NCI-H524 treated with DMSO at 0.1 percent for 48 hours (cell line): ENCODE results near the gene PHF8.

ENCODE experiments used
- DNase-seq: peaks from one replicate; lab custom pipeline; 2025; lab: John Stamatoyannopoulos, UW

Gene PHF8

DNA sequence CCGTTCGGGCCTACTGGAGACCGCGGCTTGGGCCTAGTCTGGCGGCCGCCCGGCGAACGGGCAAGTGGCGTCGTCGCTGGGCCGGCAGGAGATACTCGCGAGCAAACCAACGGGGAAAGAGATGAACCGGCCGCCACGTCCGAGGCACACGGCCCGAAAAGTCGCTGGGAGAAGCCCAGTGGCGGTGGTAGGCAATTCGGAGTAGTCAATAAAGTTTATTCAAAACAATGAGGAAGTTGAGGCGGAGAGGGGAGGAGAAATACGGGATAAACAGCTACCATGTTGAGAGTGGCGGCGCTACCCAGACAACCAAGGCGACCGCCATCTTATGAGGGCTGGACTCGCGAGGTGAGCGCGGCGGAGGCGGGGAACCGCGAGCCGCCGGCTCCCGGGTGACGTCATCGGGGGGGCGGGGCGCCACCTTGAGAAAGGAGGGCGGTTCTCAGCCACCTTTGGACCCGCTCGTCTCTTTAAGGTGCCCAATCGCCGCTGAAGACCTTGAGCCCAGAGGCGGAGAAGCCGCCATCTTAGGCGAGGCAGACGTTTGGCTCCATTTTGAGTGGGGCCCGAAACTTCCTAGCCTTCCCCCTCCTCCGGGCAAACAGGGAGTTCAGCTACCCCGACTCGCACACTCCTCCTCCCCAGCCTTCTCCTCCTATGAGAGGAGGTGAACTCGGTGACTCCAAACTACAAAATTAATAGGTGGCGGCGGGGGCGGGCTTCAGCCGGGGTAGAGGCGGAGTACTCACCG lies at the start of gene PHF8:
PHF8 (minus strand) TSS at position 348 of the 751 bp plus-strand sequence. CDS start 1,745 bp downstream, outside the sequence.
- DNase-seq = peak; percentile 88

DNA sequence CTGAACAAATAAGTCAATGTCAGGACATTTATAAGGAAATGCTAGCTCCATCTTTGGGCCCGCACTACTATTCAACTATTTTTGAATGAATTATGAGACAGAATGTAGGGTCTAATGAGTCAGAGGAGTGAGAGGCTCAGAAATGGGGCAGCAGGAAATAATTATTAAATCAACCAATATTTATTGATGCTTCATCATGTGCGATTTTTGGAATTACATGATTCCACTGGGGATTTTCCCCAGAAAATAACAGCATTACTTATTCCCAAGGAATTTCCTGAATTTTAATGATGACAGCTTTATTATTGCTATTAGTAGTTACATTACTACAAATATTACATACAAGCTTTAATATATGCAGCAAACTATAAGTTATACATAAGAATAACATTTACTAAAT lies 49.3 kb upstream of the PHF8 start:
- no peak for DNase-seq

DNA sequence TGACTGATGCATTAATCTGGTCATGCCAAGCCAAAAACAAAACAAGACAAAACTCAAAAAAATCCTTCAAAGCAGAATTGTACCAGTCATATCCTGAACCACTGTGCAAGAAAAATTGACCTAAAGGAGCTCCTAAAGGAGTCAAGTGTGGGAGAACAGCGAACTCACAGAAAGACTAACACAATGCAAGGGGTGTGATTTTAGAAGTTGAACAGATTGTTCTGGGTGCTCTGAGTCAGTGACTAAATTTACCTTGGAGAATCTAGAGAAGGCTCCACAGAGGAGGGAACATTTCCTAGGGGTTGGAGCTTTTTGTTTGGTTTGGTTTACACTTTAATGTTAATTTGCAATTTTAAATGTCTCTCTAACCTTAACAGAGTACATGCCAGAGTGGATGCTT lies 48.9 kb upstream of the PHF8 start:
- no peak for DNase-seq

DNA sequence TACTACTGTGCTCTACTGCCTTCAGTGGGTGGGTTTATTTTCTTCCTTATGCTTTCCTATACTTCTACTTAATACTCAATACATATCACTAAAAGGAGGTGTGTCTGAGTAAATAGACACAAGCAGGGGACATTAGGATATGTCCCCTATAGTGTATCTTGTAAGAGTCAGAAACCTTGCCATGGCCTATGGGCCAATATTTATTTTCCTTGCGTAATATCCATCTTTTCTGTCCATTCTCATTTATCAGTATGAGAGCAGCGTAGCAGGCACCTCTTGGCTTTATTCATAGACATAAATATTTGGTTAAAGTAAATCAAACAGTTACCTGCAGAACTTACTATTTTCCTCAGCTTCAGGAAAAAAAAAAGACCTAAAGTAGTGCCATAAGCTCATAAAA lies 46.6 kb upstream of the PHF8 start:
- DNase-seq = no peak

DNA sequence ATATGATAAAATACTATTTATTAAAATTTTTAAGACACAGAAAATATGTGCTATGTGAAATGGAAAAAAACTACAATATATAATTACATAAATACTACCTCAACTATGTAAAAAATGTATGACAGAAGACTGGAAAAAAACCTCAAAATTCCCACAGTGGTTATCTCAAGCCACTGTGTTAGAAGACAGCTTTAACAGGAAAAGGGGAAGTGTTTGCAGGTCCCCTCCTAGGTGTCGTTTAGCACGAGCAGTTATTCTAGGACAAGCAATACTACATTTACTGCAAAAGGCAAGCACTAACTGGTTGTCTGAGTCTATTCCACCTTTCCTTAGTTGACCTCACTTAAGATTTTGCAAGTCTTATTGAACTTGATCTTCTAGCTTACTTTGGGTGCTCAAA lies 44.9 kb upstream of the PHF8 start:
- DNase-seq = no peak

DNA sequence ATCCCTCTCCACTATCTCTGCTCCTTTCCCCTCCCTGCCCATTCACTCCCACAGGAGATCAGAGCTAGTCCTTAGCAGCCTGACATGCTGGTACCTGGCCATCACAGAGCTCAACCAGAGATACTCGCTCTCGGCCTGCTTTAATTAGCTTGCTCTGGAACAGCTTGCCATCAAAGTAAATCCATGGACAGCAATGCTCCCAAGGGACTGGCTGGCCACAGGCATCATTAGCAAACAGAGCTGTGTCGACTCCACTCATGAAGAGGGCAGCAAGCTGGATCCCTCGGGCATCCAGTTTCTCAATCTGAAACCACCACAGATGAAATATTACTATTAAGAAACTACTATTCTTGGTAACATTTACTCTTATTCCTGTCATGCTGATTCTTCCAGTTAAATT lies 43.4 kb upstream of the PHF8 start:
- DNase-seq = peak; percentile 53

DNA sequence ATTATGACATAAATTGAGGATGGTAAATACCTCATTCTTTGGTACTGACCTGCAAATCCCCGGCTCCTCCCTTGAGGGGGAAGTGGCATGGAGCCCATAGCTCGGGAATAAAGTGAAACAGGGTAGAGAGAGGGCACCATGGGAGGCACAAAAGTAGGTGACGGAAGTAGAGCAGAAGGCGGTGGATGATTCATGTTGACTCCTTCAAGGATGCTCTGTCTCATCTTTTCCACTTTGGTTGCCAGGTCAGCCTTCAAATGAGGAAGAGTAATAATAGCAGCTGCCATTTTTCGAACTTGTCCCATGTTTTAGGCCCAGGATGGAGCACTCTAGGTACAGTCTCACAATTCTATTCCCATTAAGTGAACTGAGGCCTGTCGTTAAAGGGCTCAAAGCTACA lies 41.4 kb upstream of the PHF8 start:
- no peak for DNase-seq

DNA sequence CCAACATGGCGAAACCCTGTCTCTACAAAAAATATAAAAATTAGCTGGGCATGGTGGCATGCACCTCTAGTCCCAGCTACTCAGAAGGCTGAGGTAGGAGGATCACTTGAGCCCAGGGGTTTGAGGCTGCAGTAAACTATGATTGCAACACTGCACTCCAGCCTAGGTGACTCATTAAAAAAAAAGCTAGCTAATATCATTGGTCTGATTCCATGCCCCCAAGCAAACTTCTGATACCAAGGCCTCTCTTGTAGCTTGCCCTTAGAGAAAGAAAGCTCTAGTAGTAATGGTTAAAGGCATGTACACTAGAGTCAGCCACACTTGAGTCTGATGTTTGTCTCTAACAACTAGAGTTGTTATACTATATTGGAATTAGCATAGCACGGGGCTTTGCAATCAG lies 32.6 kb upstream of the PHF8 start:
- DNase-seq = no peak

DNA sequence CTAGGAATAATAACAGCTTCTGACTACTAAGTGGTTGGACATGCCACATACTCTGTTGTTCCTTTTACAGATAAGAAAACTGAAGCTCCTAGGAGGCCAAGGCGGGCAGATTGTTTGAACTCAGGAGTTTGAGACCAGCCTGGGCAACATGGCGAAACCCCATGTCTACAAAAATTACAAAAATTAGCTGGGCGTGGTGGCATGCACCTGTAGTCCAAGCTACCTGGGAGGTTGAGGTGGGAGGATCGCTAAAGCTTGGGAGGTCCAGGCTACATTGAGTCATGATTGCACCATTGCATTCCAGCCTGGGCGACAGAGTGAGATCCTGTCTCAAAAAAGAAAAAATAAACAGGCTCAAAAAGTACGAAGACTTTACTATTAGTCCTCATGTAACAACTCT lies 30.6 kb upstream of the PHF8 start:
- no peak for DNase-seq

DNA sequence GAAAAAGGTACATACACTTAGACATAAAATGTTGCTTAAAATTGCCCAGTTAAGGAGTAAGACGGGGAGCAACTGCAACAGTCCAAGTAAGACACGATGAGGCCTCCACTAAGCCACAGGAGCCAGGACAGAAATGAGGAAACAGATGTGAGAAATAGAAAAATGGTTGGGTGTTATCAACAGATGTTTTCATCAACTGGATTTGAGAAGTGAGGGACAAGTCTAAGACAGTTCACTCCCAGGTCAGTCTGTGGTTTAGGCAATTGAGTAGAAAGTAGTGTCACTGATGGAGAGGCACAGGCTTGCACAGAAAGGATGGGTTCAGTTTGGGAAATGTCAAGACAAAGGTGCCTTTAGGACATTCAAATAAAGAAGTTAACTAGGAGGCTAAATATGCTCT lies 23.5 kb upstream of the PHF8 start:
- DNase-seq = no peak

DNA sequence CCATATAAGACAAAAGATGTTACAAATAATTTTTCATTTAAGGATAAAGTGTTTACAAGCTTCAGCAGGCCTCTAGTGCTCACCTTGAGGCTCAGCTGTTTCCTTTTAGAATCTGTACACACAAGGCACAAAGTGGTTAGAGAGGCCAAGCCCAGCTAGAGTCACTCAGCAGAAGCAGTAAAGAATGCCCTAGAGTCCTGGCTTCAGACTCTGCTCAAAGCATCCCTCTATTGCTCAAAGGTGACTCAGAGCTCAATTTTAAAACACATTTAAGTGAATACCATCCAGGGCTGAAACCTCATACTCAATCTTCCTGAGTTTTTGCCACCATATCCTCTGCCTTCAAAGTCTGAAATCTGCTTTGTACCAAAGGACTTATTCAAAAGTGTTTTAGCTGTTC lies 22.6 kb upstream of the PHF8 start:
- DNase-seq = no peak

DNA sequence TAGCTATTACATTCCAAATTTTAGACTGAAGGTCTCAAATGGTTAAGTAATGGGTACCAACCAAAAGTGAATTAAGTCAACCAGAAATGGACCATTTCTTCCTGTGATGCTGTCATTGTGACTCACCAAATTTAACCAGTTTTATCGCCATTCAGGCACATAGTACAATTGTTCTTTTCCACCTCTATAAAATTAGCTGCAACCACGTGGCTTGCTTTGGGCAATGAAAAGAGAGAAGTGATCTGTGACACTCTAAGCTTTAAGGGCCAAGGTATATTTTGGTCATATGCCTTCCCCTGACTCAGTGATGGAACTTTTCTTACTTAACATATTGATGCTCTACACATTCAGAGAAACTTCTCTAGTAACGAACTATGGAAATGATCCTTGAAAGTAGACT lies 20.3 kb upstream of the PHF8 start:
- no peak for DNase-seq

DNA sequence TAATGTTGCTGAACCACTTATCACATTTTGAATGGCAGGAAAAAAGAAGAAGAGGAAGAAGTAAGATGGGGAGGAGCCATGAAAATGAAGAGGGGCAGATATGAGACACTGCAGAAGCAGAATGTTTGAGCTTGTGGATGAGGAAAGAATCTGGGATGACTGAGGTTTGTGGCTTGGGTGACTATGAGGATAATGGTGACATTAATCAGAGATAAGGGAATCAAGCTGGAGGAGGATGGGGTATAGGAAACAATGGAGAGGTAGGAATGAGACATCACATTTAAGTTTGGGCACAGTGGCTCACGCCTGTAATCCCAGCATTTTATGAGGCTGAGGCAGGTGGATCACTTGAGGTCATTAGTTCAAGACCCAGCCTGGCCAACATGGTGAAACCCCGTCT lies 19.1 kb upstream of the PHF8 start:
- DNase-seq = no peak

DNA sequence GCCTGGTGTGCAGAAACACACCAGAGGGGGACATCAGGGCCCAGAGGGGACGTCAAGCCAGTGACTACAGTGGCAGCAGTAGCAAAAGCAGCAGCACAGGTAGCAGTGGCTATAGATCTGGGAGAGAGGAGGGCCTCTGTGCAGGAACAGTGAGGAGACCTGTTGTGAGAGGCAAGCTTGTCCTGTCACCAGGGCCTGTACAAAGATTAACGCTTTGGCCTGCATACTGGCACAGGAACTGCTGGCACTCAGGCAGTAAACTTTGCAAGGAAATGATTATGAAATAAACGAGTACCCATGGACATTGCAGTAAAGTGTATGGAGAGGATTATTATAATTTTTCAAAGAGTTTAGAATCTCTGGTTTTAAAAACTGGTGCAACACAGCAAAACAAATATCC lies 5.5 kb upstream of the PHF8 start:
- no peak for DNase-seq

DNA sequence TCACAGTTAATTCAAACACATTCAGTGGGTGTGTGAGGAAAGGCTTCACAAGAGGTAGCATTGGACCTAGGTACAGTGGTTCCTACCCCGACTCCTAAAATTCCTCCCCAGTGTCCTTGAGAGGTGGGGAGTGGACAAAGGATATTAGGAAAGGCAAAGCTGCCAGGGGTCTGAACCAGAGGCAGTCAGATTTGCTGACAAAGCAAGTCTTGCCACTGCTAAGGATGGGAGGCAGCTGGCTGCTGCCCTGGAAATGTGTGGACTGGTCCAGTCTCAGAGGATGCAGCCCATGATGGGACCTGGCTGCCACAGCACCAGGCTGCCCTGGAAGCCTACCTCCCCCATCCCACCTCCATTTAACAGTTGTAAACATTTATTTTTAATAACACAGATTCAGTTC lies 4.1 kb upstream of the PHF8 start:
- no peak for DNase-seq

DNA sequence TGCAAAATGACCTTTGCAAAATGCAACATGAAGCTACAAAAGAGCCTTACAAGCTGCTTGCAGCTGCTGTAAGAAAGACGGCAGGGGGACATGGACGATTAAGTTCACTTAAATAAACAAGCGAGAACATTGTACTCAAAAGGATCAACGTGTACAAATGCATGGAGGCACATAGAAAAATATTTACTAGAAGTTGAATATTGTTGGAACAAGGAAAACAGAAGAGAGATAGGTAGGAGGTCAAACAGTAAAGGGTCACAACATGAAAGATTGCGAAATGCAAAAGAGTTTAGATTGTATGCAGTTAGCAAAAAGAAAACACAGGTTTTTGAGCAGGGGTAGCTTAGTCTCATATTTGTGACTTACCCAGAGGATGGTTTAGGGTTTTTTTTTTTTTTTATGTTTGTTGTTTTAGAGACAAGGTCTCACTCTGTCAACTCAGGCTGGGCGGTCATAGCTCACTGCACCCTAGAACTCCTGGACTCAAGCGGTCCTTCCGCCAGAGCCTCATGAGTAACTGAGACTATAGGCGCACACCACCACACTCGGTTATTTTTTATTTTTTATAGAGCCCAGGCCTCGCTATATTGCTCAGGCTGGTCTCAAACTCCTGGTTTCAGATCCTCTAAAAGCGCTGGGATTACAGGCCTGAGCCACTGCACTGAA lies 1.4 kb upstream of the PHF8 start:
- no peak for DNase-seq

DNA sequence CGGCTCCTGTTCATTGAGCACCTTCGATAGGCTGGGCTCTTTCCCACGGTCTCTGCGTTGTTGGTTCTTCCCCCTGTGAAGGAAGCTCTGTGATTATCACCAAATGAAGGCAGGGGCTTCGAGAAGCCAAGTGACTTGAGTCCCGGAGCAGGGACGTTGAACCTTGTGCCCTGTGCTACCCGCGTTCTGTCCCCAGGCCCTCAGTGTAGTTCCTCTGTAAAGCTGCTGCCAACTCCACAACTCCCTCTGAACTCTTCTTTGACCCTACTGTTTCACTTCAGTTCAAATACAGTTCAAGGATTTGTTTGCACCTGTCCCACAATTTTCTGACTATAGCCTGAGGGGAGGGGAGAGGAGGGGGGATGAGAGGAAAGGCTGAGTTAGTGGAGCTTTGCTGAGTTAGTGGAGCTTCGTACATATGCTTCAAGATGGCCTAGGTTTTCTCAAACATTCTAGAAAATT lies 635 bp upstream of the PHF8 start:
- DNase-seq = no peak

DNA sequence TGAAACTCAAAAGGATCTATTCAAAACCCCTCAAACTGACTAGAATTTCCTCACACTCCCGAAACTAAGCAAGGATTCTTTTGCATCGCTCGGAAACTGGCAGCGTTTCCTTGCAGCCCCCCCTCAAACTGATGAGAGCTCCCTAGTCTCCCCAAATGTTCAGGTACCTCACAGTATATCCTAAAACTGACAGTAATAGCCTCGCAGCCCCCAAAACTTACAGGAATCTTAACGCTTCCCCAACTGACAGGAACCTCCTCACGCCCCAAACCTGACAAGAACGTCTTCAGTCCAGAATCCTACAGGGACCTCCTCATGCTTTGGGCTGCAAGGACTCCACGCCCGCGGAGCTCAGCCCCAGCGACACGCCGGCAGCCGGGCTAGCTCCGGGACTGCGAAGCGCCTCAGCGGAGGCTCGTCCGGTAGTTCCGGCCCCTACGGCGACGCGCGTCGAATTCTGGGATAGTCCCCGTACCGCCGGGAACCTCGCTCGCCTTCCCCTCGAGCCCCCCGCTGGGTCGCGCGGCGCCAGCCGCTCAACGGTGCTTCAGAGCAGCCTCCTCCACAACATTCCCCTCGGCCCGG lies 640 bp downstream of the PHF8 start:
- DNase-seq = no peak

DNA sequence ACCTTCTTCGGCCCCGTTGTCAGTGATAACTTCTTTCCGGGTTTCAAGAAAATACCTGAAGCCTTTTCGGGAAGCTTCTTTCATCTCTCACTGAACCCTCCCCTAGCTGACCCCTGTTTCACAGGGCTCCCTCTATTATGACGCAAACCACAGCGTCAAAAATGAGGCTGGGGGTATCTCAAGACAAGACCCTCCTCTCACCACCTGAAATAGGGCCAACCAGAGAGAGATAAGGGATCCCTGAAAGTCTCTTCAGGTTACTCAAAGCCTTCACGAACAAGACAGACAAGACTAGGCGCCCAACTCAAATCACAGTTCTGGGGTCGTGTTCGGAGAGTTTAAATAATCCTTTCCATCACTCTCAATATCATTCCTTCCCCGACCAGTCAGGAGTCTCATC lies 1.2 kb downstream of the PHF8 start:
- no peak for DNase-seq

DNA sequence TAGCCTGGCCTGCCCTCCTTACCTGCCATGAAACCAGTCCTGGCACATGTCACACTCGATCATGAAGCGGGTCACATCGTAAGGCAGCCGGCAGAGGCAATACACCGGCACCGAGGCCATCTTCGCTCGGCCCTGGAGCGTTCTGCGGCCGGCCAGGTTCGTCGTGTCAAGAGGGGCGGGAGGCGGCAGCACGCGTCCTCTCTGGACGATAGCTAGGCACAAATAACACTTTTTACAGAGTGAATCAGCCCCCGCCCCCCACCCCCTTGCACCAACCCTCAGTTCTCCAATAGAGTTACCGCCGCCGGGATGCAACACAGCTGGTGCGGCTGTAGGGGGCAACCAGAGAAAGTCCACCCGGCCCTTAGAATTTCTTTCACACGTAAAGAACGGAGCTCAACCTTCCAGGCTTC lies 1.7 kb downstream of the PHF8 start:
- no peak for DNase-seq

DNA sequence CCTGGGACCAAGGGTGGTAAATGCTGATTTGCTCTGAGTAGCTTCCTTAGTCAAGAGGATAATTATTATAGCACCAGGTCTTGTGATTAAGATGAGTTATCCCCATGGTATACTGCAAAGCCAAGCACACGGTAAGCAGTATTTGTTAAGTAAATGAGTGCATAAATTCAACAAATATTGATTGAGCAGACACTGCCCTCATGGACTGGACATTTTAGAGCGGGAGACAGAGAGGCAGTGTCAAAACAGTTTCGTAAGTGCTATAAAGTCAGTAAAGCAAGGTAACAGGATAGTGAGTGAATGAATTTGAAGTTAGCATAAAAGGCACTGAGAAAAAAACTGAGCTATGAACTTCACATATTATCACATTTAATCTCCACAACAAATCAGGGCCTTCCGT lies 13.9 kb downstream of the PHF8 start:
- no peak for DNase-seq

DNA sequence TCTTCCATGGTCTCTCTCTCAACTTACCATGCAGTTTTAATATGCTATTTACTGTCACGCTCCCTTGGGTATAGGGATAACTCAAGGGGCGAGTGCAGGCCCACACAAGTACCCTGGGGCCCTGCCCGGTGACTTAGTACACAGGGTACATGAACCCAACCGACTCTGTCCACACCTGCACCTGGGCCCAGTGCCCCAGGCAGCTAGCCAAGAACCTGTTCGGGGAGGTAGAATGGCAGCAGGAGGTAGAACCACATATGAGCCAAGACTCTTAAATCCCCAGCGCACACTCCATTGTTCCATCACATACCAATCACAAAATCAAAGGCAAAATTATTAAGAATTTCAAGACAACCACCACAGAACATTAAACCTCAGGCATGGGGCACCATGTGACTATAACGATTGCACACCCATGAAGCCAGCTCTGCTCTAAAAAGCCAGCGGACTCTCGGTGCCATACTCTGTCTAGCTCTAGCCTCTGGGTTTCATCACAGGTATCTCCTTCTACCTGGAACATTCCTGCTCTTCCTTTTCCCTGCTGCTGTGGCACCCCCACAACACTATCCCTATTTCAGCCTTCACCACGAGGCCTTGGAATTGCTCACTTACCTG lies 14.6 kb downstream of the PHF8 start:
- no peak for DNase-seq

DNA sequence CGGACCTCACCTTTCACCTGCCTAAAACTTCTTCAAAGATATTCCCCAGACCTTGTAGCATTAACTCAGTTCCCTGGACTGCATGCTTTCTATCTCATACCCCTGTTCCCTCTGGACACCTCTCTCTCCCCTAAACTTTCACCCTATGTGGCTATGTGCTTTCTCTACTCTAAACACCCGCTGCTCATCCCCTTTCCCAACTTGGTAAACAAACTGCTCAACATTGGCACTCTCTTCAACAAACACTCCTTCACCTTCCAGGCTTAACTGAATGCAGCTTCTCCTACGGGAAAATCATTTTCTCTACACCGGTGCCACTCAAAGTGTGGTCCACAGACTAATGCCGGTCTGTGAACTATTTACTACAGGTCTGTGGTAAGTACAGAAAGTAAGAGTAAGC lies 19.9 kb downstream of the PHF8 start:
- no peak for DNase-seq
